H9 (cell line): Measurements from ENCODE around the gene EHBP1. TPM values are rescaled to one million over a fixed set of nuclear protein-coding genes. Genes with fewer than 3 reads are reported as not detected.
A peak's percentile ranks its signal among the peaks of the same experiment; 100 is the strongest.

Experiments
- DNase-seq: peaks from one replicate; pipeline ENCODE4 v3.0.0-alpha.2; 2017
- H2AFZ ChIP-seq: one replicate; pipeline ENCODE4 v1.6.1; 2013; ENCODE audit warnings: mild to moderate bottlenecking, low read length, control low read depth, moderate library complexity
- H2AK5ac ChIP-seq: 2 replicates; pipeline ENCODE4 v1.6.1; 2013; ENCODE audit warnings: low read length, control low read depth, mixed read lengths; ENCODE audit not compliant: insufficient read length
- H2BK120ac ChIP-seq: one replicate; pipeline ENCODE4 v1.6.1; 2013; ENCODE audit warnings: low read depth, mild to moderate bottlenecking, low read length, control low read depth, inconsistent platforms; ENCODE audit not compliant: poor library complexity, severe bottlenecking
- H2BK12ac ChIP-seq: 2 replicates; pipeline ENCODE4 v1.6.1; 2013; ENCODE audit warnings: low read length, control low read depth, mixed read lengths, low read depth; ENCODE audit not compliant: insufficient read length
- H2BK15ac ChIP-seq: 2 replicates; pipeline ENCODE4 v1.6.1; 2013; ENCODE audit warnings: low read depth, low read length, control low read depth
- H2BK20ac ChIP-seq: one replicate; pipeline ENCODE4 v1.6.1; 2013; ENCODE audit warnings: low read depth, mild to moderate bottlenecking, low read length, control low read depth, inconsistent platforms; ENCODE audit not compliant: poor library complexity, severe bottlenecking
- H2BK5ac ChIP-seq: 2 replicates; pipeline ENCODE4 v1.6.1; 2013; ENCODE audit warnings: low read length, control low read depth, mixed read lengths; ENCODE audit not compliant: insufficient read length
- H3K14ac ChIP-seq: 2 replicates; pipeline ENCODE4 v1.6.1; 2013; ENCODE audit warnings: low read length, control low read depth; ENCODE audit not compliant: insufficient read depth
- H3K18ac ChIP-seq: 2 replicates; pipeline ENCODE4 v1.6.1; 2013; ENCODE audit warnings: low read depth, mild to moderate bottlenecking, mixed read lengths, low read length, control low read depth; ENCODE audit not compliant: insufficient read length
- H3K23ac ChIP-seq: 2 replicates; pipeline ENCODE4 v1.6.1; 2013; ENCODE audit warnings: low read length, control low read depth, mixed read lengths, low read depth; ENCODE audit not compliant: insufficient read length
- H3K23me2 ChIP-seq: 2 replicates; pipeline ENCODE4 v1.6.1; 2013; ENCODE audit warnings: low read depth, mild to moderate bottlenecking, mixed read lengths, low read length, control low read depth; ENCODE audit not compliant: insufficient read length, poor library complexity, severe bottlenecking
- H3K27ac ChIP-seq: 2 replicates; pipeline ENCODE4 v1.5.1; 2013; ENCODE audit warnings: low read length, control low read depth, mixed read lengths, low read depth; ENCODE audit not compliant: insufficient read length
- H3K27me3 ChIP-seq: 2 replicates; pipeline ENCODE4 v1.6.1; 2013; ENCODE audit warnings: low read length, control low read depth, inconsistent platforms; ENCODE audit not compliant: insufficient read depth
- H3K4ac ChIP-seq: 2 replicates; pipeline ENCODE4 v1.6.1; 2013; ENCODE audit warnings: low read depth, mild to moderate bottlenecking, control low read depth, inconsistent platforms, low read length, moderate library complexity
- H3K4me1 ChIP-seq: 2 replicates; pipeline ENCODE4 v1.6.1; 2013; ENCODE audit warnings: low read length, control low read depth, inconsistent platforms; ENCODE audit not compliant: insufficient read depth
- H3K4me2 ChIP-seq: 2 replicates; pipeline ENCODE4 v1.6.1; 2013; ENCODE audit warnings: low read length, control low read depth, mixed read lengths; ENCODE audit not compliant: insufficient read length, insufficient read depth
- H3K56ac ChIP-seq: 2 replicates; pipeline ENCODE4 v1.6.1; 2013; ENCODE audit warnings: low read depth, mild to moderate bottlenecking, mixed read lengths, low read length, control low read depth; ENCODE audit not compliant: insufficient read length
- H3K79me1 ChIP-seq: 2 replicates; pipeline ENCODE4 v1.6.1; 2013; ENCODE audit warnings: low read depth, mild to moderate bottlenecking, moderate library complexity, low read length, control low read depth, inconsistent platforms; ENCODE audit not compliant: insufficient read depth, poor library complexity, severe bottlenecking
- H3K79me2 ChIP-seq: 2 replicates; pipeline ENCODE4 v1.6.1; 2013; ENCODE audit warnings: low read length, control low read depth, inconsistent platforms; ENCODE audit not compliant: insufficient read depth
- H3K9ac ChIP-seq: 2 replicates; pipeline ENCODE4 v1.6.1; 2013; ENCODE audit warnings: low read length, control low read depth, mixed read lengths; ENCODE audit not compliant: insufficient read length; ENCODE audit errors: extremely low read depth
- H3K9me3 ChIP-seq: one replicate; pipeline ENCODE4 v1.6.1; 2013; ENCODE audit warnings: low read depth, low read length, inconsistent platforms; ENCODE audit not compliant: control insufficient read depth
- H3T11ph ChIP-seq: one replicate; pipeline ENCODE4 v1.6.1; 2013; ENCODE audit warnings: mild to moderate bottlenecking, low read length, control low read depth, inconsistent platforms
- H4K20me1 ChIP-seq: one replicate; pipeline ENCODE4 v1.6.1; 2013; ENCODE audit not compliant: control insufficient read depth, insufficient read length, insufficient read depth
- H4K5ac ChIP-seq: 2 replicates; pipeline ENCODE4 v1.6.1; 2013; ENCODE audit warnings: low read depth, mild to moderate bottlenecking, mixed read lengths, low read length, control low read depth; ENCODE audit not compliant: insufficient read length
- H4K8ac ChIP-seq: replicated peaks from 2 replicates; pipeline ENCODE4 v1.6.1; 2013; ENCODE audit warnings: low read length, control low read depth, mixed read lengths, low read depth; ENCODE audit not compliant: insufficient read length
- H4K91ac ChIP-seq: 2 replicates; pipeline ENCODE4 v1.6.1; 2013; ENCODE audit warnings: low read depth, mild to moderate bottlenecking, moderate library complexity, mixed read lengths, low read length, control low read depth; ENCODE audit not compliant: insufficient read length
- H3K27ac Mint-ChIP-seq, 3 experiments: 2 replicates in 2 of 3; 3 replicates in 1 of 3; pipeline ENCODE4 v1.8.0; 2020 to 2021; ENCODE audit warnings: mixed read lengths in 3 of 3, mild to moderate bottlenecking in 1 of 3, moderate library complexity in 1 of 3
- H3K27me3 Mint-ChIP-seq: 2 replicates; pipeline ENCODE4 v1.8.0; 2021; ENCODE audit warnings: low read depth, mild to moderate bottlenecking, moderate library complexity, mixed read lengths
- H3K36me3 Mint-ChIP-seq, 3 experiments: 2 replicates in 2 of 3; 3 replicates in 1 of 3; pipeline ENCODE4 v1.8.0; 2020 to 2021; ENCODE audit warnings: low read depth in 3 of 3, mixed read lengths in 3 of 3; ENCODE audit not compliant: insufficient read depth in 1 of 3
- H3K4me1 Mint-ChIP-seq, 2 experiments: 2 replicates each; pipeline ENCODE4 v1.8.0; 2020; ENCODE audit warnings: mixed read lengths in 2 of 2
- H3K4me3 Mint-ChIP-seq, 2 experiments: 2 replicates in 1 of 2; 3 replicates in 1 of 2; pipeline ENCODE4 v1.8.0; 2020 to 2021; ENCODE audit warnings: mild to moderate bottlenecking in 2 of 2, mixed read lengths in 2 of 2, moderate library complexity in 1 of 2
- H3K9me3 Mint-ChIP-seq, 2 experiments: 2 replicates in 1 of 2; 3 replicates in 1 of 2; pipeline ENCODE4 v1.8.0; 2020; ENCODE audit warnings: mild to moderate bottlenecking in 2 of 2, mixed read lengths in 2 of 2, moderate library complexity in 1 of 2
- WGBS: extraction: QIAGEN DNeasy Blood & Tissue Kit; methylation state at CpG from one replicate; pipeline ENCODE4 v1.1.7; 2013; ENCODE audit warnings: missing lambda C conversion rate, low lambda C conversion rate, mixed read lengths; ENCODE audit not compliant: insufficient read length; ENCODE audit errors: extremely low coverage; 5-methylcytosine and 5-hydroxymethylcytosine counted together
- total RNA-seq: library from RNA; stranded (reverse); gene quantifications from 2 replicates; pipeline ENCODE4 v1.2.1, GENCODE V29; 2021
- TF ChIP-seq, protein P1 (sequence below): fragments of 200-600 bp; sonication (generic); conservative IDR thresholded peaks from 3 replicates; pipeline ENCODE4 v1.8.0; 2021; ENCODE audit warnings: antibody characterized with exemption, mild to moderate bottlenecking

The EHBP1 gene
- total RNA-seq, 1 experiment from 2014 or later = 35.6 TPM

DNA sequence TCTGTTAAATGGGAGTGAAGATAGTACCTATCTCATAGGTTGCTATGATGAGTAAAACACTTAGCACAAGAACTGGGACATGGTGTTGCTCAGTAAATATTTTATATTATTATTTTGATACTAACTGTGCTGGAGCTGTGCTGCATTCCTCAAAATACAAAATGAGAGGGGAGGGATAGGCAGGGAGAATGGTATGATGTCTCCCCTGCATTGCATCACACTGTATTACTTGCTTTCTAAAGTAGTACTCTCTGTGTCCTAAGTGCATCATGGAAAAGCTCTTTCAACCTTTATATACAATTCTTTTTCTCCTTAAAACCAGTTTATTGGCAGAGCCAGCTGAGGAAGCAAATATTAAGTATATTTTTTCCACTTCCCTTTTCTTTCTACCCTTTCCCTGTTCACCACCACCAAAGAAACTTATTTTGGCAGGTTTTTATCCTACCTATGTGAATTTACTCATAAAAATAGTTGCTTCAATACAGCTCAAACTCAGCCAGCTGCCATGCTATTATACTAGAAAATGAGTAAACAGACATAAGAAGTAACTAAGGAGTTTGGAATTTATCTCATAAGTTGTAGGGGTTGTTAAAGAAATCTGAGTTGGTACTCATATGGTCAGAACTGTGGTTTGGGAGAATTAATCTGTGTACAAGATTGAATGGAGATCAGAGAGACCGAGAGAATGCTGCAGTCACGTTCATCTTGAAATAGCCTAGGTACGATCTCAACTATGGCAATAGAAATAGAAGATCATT, 60.3 kb downstream of the EHBP1 start:
- TF ChIP-seq, protein P1, sequence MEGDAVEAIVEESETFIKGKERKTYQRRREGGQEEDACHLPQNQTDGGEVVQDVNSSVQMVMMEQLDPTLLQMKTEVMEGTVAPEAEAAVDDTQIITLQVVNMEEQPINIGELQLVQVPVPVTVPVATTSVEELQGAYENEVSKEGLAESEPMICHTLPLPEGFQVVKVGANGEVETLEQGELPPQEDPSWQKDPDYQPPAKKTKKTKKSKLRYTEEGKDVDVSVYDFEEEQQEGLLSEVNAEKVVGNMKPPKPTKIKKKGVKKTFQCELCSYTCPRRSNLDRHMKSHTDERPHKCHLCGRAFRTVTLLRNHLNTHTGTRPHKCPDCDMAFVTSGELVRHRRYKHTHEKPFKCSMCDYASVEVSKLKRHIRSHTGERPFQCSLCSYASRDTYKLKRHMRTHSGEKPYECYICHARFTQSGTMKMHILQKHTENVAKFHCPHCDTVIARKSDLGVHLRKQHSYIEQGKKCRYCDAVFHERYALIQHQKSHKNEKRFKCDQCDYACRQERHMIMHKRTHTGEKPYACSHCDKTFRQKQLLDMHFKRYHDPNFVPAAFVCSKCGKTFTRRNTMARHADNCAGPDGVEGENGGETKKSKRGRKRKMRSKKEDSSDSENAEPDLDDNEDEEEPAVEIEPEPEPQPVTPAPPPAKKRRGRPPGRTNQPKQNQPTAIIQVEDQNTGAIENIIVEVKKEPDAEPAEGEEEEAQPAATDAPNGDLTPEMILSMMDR = no peak
- H3K9ac ChIP-seq = no peak overlapping the region

More for the DNA sequence above, 60.3 kb downstream of the EHBP1 start:
- H3K4me1 Mint-ChIP-seq = peaks cover 0 to 3% of the 10 kb centered on the region in 2 experiments; a peak in 1 of 4 replicates
- Histone ChIP-seq H3K79me1 (no peaks in the 10 kb centered on the region), H2BK15ac (no peak overlapping the region), H3K79me2 (no peaks in the 10 kb centered on the region), H3K4ac (no peak overlapping the region), H2BK120ac (no peak overlapping the region), H3K23ac (no peak overlapping the region), H2AK5ac (no peak overlapping the region), H3K4me2 (no peak overlapping the region), H3K27me3 (no peaks in the 10 kb centered on the region), H3K56ac (no peak overlapping the region), H2BK5ac (no peak overlapping the region), H2BK20ac (no peak overlapping the region), H4K5ac (no peak overlapping the region), H4K20me1 (no peaks in the 10 kb centered on the region), H2AFZ (no peak overlapping the region), H4K91ac (no peak overlapping the region), H3K4me1 (no peaks in the 10 kb centered on the region), H3K23me2 (no peaks in the 10 kb centered on the region), H3K18ac (no peak overlapping the region), H3K27ac (no peak overlapping the region), H3K9me3 (no peaks in the 10 kb centered on the region), H3T11ph (no peak overlapping the region), H2BK12ac (no peak overlapping the region), H4K8ac (no peak overlapping the region), H3K14ac (no peak overlapping the region)
- H3K36me3 Mint-ChIP-seq = peaks cover 9 to 40% (median 22%) of the 10 kb centered on the region in 3 experiments
- H3K27ac Mint-ChIP-seq = peak overlapping the region in 1 of 3 experiments; percentile 35; a peak in 1 of 7 replicates
- WGBS = no CpG with 5 or more reads among the region's 3 CpGs
- no peak for DNase-seq
- H3K4me3 Mint-ChIP-seq = no peak overlapping the region
- no peaks in the 10 kb centered on the region for H3K27me3 Mint-ChIP-seq
- peaks cover 10 to 11% of the 10 kb centered on the region in 2 experiments for H3K9me3 Mint-ChIP-seq
